OCI-LY1 (cell line): ENCODE results near the gene LRIT2.

Source experiments
- H2AFZ ChIP-seq: fragments of 200-600 bp; sonication (generic), shearing (Covaris generic); 2 replicates; pipeline ENCODE4 v1.6.0; 2014; ENCODE audit warnings: antibody characterized with exemption, mild to moderate bottlenecking, low read length
- H3F3A ChIP-seq: fragments of 200-600 bp; sonication (generic), shearing (Covaris generic); 2 replicates; pipeline ENCODE4 v1.6.0; 2014; ENCODE audit warnings: mild to moderate bottlenecking, antibody characterized with exemption, low read length, moderate library complexity; ENCODE audit not compliant: insufficient read depth
- H3K27ac ChIP-seq: fragments of 200-600 bp; sonication (generic); 2 replicates; pipeline ENCODE4 v1.5.1; 2014; ENCODE audit warnings: low read length, mixed run types, mild to moderate bottlenecking, low read depth; ENCODE audit not compliant: poor library complexity, severe bottlenecking
- H3K27me3 ChIP-seq: fragments of 200-600 bp; sonication (generic); 2 replicates; pipeline ENCODE4 v1.6.0; 2014; ENCODE audit warnings: antibody characterized with exemption, mild to moderate bottlenecking, low read length, moderate library complexity; ENCODE audit not compliant: insufficient read depth
- H3K36me3 ChIP-seq: fragments of 200-600 bp; sonication (generic); 2 replicates; pipeline ENCODE4 v1.6.1; 2014; ENCODE audit warnings: mild to moderate bottlenecking, antibody characterized with exemption, low read length, moderate library complexity, mixed read lengths; ENCODE audit not compliant: insufficient read depth
- H3K4me1 ChIP-seq: fragments of 200-600 bp; sonication (generic); 2 replicates; pipeline ENCODE4 v1.5.1; 2014; ENCODE audit warnings: mild to moderate bottlenecking, low read length, moderate library complexity; ENCODE audit not compliant: insufficient read depth, severe bottlenecking
- H3K4me2 ChIP-seq: fragments of 200-600 bp; sonication (generic), shearing (Covaris generic); 2 replicates; pipeline ENCODE4 v1.6.1; 2014; ENCODE audit warnings: low read length
- H3K4me3 ChIP-seq: fragments of 200-600 bp; sonication (generic); 2 replicates; pipeline ENCODE4 v1.5.1; 2014; ENCODE audit warnings: low read length, low read depth, mild to moderate bottlenecking, mixed read lengths; ENCODE audit not compliant: poor library complexity, severe bottlenecking
- H3K79me2 ChIP-seq: fragments of 200-600 bp; shearing (Covaris generic); 2 replicates; pipeline ENCODE4 v1.6.1; 2016; ENCODE audit warnings: mixed run types, low read length, mixed read lengths; ENCODE audit not compliant: insufficient read depth
- H3K9ac ChIP-seq: fragments of 200-600 bp; sonication (generic), shearing (Covaris generic); 2 replicates; pipeline ENCODE4 v1.6.1; 2014; ENCODE audit warnings: mild to moderate bottlenecking, low read length, mixed read lengths
- H3K9me2 ChIP-seq: fragments of 200-600 bp; sonication (generic), shearing (Covaris generic); 2 replicates; pipeline ENCODE4 v1.6.1; 2014; ENCODE audit warnings: low read depth, mild to moderate bottlenecking, low read length, mixed read lengths
- H3K9me3 ChIP-seq: fragments of 200-600 bp; shearing (Covaris generic); 2 replicates; pipeline ENCODE4 v1.6.1; 2014; ENCODE audit warnings: low read length, mixed read lengths
- H4K20me1 ChIP-seq: fragments of 200-600 bp; sonication (generic), shearing (Covaris generic); 2 replicates; pipeline ENCODE4 v1.6.0; 2016; ENCODE audit warnings: mild to moderate bottlenecking, low read length; ENCODE audit not compliant: insufficient read depth
- EZH2 ChIP-seq: fragments of 200-600 bp; sonication (generic), shearing (Covaris generic); IDR thresholded peaks from 2 replicates; pipeline ENCODE4 v1.8.0; 2017; ENCODE audit warnings: borderline replicate concordance, mixed run types, mild to moderate bottlenecking, antibody characterized with exemption, low read length, moderate library complexity, mixed read lengths
- TF ChIP-seq, protein P1 (sequence below): fragments of 200-600 bp; sonication (generic), shearing (Covaris generic); IDR thresholded peaks from 2 replicates; pipeline ENCODE4 v1.5.1; 2017; ENCODE audit warnings: mild to moderate bottlenecking, antibody characterized with exemption, low read length, moderate library complexity, mixed read lengths

The LRIT2 gene

DNA sequence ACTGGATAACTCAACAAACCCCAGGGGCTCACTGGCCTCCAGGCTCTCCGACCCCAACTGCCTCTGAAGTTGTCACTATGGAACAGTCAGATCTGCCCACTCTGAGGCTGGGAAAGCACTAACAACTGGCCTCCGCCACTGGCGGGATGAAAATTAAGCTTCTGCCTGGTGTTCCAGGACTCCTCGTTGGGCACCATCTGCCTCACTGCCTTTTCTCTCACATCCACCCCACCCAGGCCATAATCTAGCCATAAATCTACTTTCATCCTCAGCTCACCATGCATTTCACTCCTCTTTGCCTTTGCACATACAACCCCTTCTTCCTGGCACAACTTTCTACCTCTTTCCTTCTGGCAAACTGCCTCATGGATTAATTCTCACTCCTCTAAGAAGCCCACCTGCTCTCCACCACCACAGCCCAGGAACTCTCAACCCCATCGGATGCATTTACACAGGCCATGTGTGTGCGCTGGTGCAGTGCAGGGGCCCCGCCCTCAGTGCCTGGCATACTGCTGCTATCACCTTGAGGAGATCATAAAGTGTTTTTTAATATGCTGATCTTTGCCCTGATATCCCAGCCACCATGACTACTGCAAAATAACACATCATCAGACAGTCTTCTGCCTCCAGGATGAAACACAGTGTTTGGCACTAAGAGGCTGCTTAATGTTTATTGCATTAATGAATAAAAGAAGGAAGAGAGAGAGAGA is 27.0 kb downstream of the LRIT2 start:
- H3K9me3 ChIP-seq: no peaks in the 10 kb centered on the region

GRCh38 chr10:84197643-84198042 is 27.7 kb downstream of the LRIT2 start:
- Histone ChIP-seq H3K36me3 (no peaks in the 10 kb centered on the region), H2AFZ (no peak overlapping the region), H3K4me3 (no peak overlapping the region), H3K9me3 (no peaks in the 10 kb centered on the region), H3K9ac (no peak overlapping the region), H4K20me1 (no peaks in the 10 kb centered on the region), H3K27me3 (0 out of 2 replicates have a peak, but pooled peaks cover 10% of the 10 kb centered on the region), H3K4me1 (peaks cover 6% of the 10 kb centered on the region), H3K27ac (no peak overlapping the region), H3K79me2 (no peaks in the 10 kb centered on the region), H3F3A (no peaks in the 10 kb centered on the region), H3K9me2 (no peaks in the 10 kb centered on the region), H3K4me2 (no peak overlapping the region)
- TF ChIP-seq, protein P1, sequence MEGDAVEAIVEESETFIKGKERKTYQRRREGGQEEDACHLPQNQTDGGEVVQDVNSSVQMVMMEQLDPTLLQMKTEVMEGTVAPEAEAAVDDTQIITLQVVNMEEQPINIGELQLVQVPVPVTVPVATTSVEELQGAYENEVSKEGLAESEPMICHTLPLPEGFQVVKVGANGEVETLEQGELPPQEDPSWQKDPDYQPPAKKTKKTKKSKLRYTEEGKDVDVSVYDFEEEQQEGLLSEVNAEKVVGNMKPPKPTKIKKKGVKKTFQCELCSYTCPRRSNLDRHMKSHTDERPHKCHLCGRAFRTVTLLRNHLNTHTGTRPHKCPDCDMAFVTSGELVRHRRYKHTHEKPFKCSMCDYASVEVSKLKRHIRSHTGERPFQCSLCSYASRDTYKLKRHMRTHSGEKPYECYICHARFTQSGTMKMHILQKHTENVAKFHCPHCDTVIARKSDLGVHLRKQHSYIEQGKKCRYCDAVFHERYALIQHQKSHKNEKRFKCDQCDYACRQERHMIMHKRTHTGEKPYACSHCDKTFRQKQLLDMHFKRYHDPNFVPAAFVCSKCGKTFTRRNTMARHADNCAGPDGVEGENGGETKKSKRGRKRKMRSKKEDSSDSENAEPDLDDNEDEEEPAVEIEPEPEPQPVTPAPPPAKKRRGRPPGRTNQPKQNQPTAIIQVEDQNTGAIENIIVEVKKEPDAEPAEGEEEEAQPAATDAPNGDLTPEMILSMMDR: no peak
- TF ChIP-seq EZH2: no peak

More for the DNA sequence above, 27.0 kb downstream of the LRIT2 start:
- no peaks in the 10 kb centered on the region for H3K9me2 ChIP-seq
- H3K79me2 ChIP-seq: no peaks in the 10 kb centered on the region
- H3K4me1 ChIP-seq: peaks cover 6% of the 10 kb centered on the region
- H3K4me2 ChIP-seq: no peak overlapping the region
- TF ChIP-seq, protein P1: no peak
- no peak for TF ChIP-seq EZH2
- H2AFZ ChIP-seq: no peak overlapping the region
- H3F3A ChIP-seq: no peaks in the 10 kb centered on the region
- H3K27ac ChIP-seq: no peak overlapping the region
- H4K20me1 ChIP-seq: no peaks in the 10 kb centered on the region
- 0 out of 2 replicates have a peak, but pooled peaks cover 10% of the 10 kb centered on the region for H3K27me3 ChIP-seq
- H3K4me3 ChIP-seq: no peak overlapping the region
- H3K9ac ChIP-seq: no peak overlapping the region
- H3K36me3 ChIP-seq: no peaks in the 10 kb centered on the region

GRCh38 chr10:84196941-84197340 is 28.4 kb downstream of the LRIT2 start:
- H3K27ac ChIP-seq: no peak overlapping the region
- no peak overlapping the region for H3K4me2 ChIP-seq
- H3F3A ChIP-seq: no peaks in the 10 kb centered on the region
- H3K9ac ChIP-seq: no peak overlapping the region
- H3K36me3 ChIP-seq: no peaks in the 10 kb centered on the region
- H3K9me3 ChIP-seq: no peaks in the 10 kb centered on the region
- no peaks in the 10 kb centered on the region for H4K20me1 ChIP-seq
- H3K4me3 ChIP-seq: no peak overlapping the region
- H3K27me3 ChIP-seq: 0 out of 2 replicates have a peak, but pooled peaks cover 10% of the 10 kb centered on the region
- no peak overlapping the region for H2AFZ ChIP-seq
- peaks cover 6% of the 10 kb centered on the region for H3K4me1 ChIP-seq
- no peaks in the 10 kb centered on the region for H3K79me2 ChIP-seq
- no peaks in the 10 kb centered on the region for H3K9me2 ChIP-seq
- TF ChIP-seq, protein P1: no peak
- TF ChIP-seq EZH2: no peak
